Right atrium auricular region (tissue), 2 donors: Measurements from ENCODE around the gene NHLRC2. TPM values are rescaled to one million over a fixed set of nuclear protein-coding genes. Genes with fewer than 3 reads are reported as not detected.

Source experiments
- DNase-seq: peaks from one replicate; pipeline ENCODE4 v3.0.0-alpha.2; 2019; ENCODE audit warnings: low spot score
- H3K27ac ChIP-seq, 2 donors: fragments of 200-600 bp; sonication (generic); 1 replicate in 1 of 2; 2 replicates in 1 of 2; pipeline ENCODE4 v1.5.1; 2016 to 2019
- H3K27me3 ChIP-seq, 2 donors: fragments of 200-600 bp; sonication (generic); one replicate each; pipeline versions ENCODE4 v1.5.1 to v1.6.0; 2017 to 2019
- H3K36me3 ChIP-seq: fragments of 200-600 bp; sonication (generic); one replicate; pipeline ENCODE4 v1.5.1; 2016
- H3K4me1 ChIP-seq, 2 donors: fragments of 200-600 bp; sonication (generic); one replicate each; pipeline versions ENCODE4 v1.5.1 to v1.6.0; 2017 to 2019
- H3K4me3 ChIP-seq, 2 donors: fragments of 200-600 bp; sonication (generic); 1 replicate in 1 of 2; 2 replicates in 1 of 2; pipeline ENCODE4 v1.5.1; 2017 to 2019; ENCODE audit warnings: mild to moderate bottlenecking in 1 of 2, moderate library complexity in 1 of 2
- H3K9me3 ChIP-seq, 2 donors: fragments of 200-600 bp; sonication (generic); one replicate each; pipeline ENCODE4 v1.5.1; 2019
- total RNA-seq, 2 donors: library from RNA; depleted of rRNA; stranded (reverse); fragments of >200 nt; gene quantifications; one replicate each; pipeline ENCODE4 v1.1.0, GENCODE V29; 2016
- TF ChIP-seq, protein P1 (sequence below), 2 donors: fragments of 200-600 bp; sonication (generic); IDR thresholded peaks; one replicate each; pipeline ENCODE4 v1.5.1; 2019; ENCODE audit warnings: antibody characterized with exemption in 2 of 2

The NHLRC2 gene
- total RNA-seq, 2 donors from 2014 or later, result 38.6 to 74.8 TPM

DNA sequence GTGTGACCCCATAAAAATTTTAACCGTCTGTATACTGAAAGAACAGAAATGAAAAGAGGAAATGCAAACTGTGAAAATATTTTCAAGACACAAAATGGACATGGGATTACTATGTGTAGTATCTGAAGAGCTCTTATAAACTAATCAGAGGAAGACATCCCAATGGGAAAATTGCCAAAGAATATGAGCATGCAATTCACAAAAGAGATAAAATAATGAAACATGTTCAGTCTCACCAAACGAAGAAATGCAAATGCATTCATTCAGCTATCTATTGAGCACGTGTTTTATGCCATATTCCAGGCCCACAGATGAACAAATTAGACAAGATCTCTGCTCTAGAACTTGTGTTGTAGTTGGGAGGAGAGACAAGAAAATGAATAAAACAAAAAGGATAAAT, 63.2 kb downstream of the NHLRC2 start:
- Histone ChIP-seq H3K27ac (no peak overlapping the region), H3K4me1 (peaks cover 0 to 2% of the 10 kb centered on the region in 2 donors), H3K9me3 (no peaks in the 10 kb centered on the region), H3K4me3 (no peak overlapping the region), H3K27me3 (no peaks in the 10 kb centered on the region), H3K36me3 (no peaks in the 10 kb centered on the region)
- no peak for DNase-seq
- TF ChIP-seq, protein P1, sequence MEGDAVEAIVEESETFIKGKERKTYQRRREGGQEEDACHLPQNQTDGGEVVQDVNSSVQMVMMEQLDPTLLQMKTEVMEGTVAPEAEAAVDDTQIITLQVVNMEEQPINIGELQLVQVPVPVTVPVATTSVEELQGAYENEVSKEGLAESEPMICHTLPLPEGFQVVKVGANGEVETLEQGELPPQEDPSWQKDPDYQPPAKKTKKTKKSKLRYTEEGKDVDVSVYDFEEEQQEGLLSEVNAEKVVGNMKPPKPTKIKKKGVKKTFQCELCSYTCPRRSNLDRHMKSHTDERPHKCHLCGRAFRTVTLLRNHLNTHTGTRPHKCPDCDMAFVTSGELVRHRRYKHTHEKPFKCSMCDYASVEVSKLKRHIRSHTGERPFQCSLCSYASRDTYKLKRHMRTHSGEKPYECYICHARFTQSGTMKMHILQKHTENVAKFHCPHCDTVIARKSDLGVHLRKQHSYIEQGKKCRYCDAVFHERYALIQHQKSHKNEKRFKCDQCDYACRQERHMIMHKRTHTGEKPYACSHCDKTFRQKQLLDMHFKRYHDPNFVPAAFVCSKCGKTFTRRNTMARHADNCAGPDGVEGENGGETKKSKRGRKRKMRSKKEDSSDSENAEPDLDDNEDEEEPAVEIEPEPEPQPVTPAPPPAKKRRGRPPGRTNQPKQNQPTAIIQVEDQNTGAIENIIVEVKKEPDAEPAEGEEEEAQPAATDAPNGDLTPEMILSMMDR (IDR thresholded peaks at IDR 0.05), result no peak

DNA sequence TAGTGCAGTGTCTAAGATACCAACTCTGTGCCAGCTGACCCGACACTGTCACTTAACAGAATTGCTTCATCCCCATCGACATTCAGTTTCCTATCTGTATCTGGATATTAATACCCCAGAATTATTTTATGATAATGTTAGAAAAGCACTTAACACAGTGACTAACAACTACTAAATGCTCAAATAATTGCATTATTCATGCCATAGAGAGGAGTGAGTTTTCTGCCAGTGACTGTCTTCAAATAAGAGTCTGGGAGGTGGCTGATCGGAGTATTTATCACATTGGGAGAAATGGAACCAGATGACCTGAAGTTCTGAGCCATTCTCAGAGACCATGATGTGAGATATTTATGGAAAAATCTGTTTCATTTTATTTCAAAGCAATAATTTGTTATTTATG, 65.7 kb downstream of the NHLRC2 start:
- Histone ChIP-seq H3K4me1 (peaks cover 0 to 6% of the 10 kb centered on the region in 2 donors), H3K27ac (no peak overlapping the region), H3K9me3 (peaks cover 0 to 6% of the 10 kb centered on the region in 2 donors), H3K27me3 (no peaks in the 10 kb centered on the region), H3K36me3 (no peaks in the 10 kb centered on the region), H3K4me3 (no peak overlapping the region)
- TF ChIP-seq, protein P1 (IDR thresholded peaks at IDR 0.05), result no peak
- DNase-seq, result no peak

- TF ChIP-seq, protein P1 (IDR thresholded peaks at IDR 0.05), result no peak
- Histone ChIP-seq H3K4me3 (no peak overlapping the region), H3K4me1 (peaks cover 0 to 6% of the 10 kb centered on the region in 2 donors), H3K27ac (no peak overlapping the region), H3K9me3 (peaks cover 0 to 7% of the 10 kb centered on the region in 2 donors), H3K27me3 (no peaks in the 10 kb centered on the region), H3K36me3 (no peaks in the 10 kb centered on the region)
- no peak for DNase-seq
These were observed 66.4 kb downstream of the NHLRC2 start for GRCh38 chr10:113920875-113921274.

- Histone ChIP-seq H3K36me3 (no peaks in the 10 kb centered on the region), H3K4me3 (no peak overlapping the region), H3K9me3 (peaks cover 0 to 7% of the 10 kb centered on the region in 2 donors), H3K27ac (peak overlapping the region in 1 of 2 donors; percentile 41), H3K27me3 (no peaks in the 10 kb centered on the region), H3K4me1 (peaks cover 0 to 6% of the 10 kb centered on the region in 2 donors)
- TF ChIP-seq, protein P1 (IDR thresholded peaks at IDR 0.05), result no peak
- DNase-seq, result no peak
These were observed 67.3 kb downstream of the NHLRC2 start for GRCh38 chr10:113921561-113922370.

DNA sequence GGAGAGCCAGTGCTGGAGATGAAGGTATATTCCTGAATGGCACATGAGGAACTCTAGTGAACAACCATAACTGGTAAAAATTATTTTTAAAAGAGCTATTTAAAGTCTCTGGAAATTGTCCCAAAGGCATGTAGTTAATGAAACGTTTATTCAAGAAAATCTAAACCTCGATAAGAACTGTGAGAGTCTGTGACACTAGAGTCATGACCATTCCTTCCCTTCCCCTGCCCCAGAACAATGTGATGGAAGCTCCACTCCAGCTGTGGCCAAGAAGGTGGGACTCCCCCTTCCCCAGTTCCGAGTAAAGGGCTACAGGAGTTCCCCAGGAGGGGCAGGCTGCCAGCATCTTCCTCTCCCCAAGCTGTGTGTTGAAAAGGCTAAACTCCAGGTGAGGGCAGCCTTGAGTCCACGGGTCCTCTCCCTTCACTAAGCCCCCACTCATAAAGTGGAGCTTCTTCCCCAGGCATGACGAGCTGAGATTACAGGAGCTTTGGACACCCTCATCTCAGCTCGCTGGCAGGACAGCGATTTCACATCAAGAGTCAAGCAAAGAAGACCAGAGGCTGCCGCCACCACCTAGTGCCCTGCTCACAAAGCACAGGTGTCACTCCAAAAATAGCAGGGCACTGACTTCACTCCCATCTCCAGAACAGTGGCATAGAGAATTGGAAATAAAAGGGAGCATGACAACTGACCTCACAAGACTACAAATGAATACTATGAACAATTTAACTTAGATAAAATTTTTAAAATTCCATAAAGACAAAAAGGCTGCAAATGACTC, 68.5 kb downstream of the NHLRC2 start:
- peaks cover 0 to 6% of the 10 kb centered on the region in 2 donors for H3K4me1 ChIP-seq
- TF ChIP-seq, protein P1 (IDR thresholded peaks at IDR 0.05), result no peak
- H3K27me3 ChIP-seq, result no peaks in the 10 kb centered on the region
- H3K36me3 ChIP-seq, result no peaks in the 10 kb centered on the region
- no peak overlapping the region for H3K4me3 ChIP-seq
- DNase-seq, result no peak
- H3K9me3 ChIP-seq, result peaks cover 0 to 7% of the 10 kb centered on the region in 2 donors
- H3K27ac ChIP-seq, result peak overlapping the region in 1 of 2 donors; percentile 41
